Mononuclear cell (primary cell): ENCODE measurements around the gene BRF1. TPM values are rescaled to one million over a fixed set of nuclear protein-coding genes. Genes with fewer than 3 reads are reported as not detected.
A peak's percentile ranks its signal among the peaks of the same experiment; 100 is the strongest.
"Not testable (repeated sequence)": the region's sequence is repeated elsewhere in the genome, so short reads cannot be mapped to it uniquely, and the experiment has no call there.

Experiments
- H3K27me3 ChIP-seq: 2 replicates; pipeline ENCODE4 v1.6.0; 2011; ENCODE audit warnings: low read length, control low read depth; ENCODE audit not compliant: insufficient read depth
- H3K4me1 ChIP-seq: 2 replicates; pipeline ENCODE4 v1.5.1; 2011; ENCODE audit warnings: mild to moderate bottlenecking, low read length, control low read depth; ENCODE audit not compliant: insufficient read depth
- H3K4me3 ChIP-seq: 2 replicates; pipeline ENCODE4 v1.5.1; 2011; ENCODE audit warnings: mild to moderate bottlenecking, low read length, moderate library complexity
- H3K9me3 ChIP-seq: 2 replicates; pipeline ENCODE4 v1.5.1; 2011; ENCODE audit warnings: low read depth, mild to moderate bottlenecking, control low read depth, low read length
- total RNA-seq: library from RNA; depleted of rRNA; stranded (reverse); fragments of >200 nt; gene quantifications from one replicate; pipeline ENCODE4 v1.2.3, GENCODE V29; 2012

BRF1 gene
- total RNA-seq, 1 donor: 39.7 TPM

DNA sequence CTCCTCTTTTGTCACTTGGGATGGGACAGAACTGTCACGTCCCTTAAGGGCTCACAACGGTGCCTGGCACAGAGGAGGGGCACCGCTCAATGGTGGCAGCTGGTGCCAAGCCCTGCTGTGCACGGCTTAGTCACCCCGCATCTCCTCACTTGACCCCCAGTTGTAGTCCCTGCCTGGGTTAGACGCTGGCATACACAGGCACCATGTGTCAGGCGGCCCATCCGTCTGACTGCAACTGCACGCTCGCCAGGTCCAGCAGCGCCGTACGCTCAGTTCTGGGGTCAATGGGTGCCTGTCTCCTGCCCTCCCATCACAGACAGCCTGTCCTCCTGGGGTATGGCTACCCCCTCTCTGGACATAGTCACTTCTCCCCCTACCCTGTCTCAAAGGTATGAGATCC is 12.2 kb upstream of the BRF1 start:
- peaks cover 30% of the 10 kb centered on the region for H3K4me1 ChIP-seq
- no peak overlapping the region for H3K4me3 ChIP-seq
- H3K9me3 ChIP-seq: no peaks in the 10 kb centered on the region
- H3K27me3 ChIP-seq: no peaks in the 10 kb centered on the region

DNA sequence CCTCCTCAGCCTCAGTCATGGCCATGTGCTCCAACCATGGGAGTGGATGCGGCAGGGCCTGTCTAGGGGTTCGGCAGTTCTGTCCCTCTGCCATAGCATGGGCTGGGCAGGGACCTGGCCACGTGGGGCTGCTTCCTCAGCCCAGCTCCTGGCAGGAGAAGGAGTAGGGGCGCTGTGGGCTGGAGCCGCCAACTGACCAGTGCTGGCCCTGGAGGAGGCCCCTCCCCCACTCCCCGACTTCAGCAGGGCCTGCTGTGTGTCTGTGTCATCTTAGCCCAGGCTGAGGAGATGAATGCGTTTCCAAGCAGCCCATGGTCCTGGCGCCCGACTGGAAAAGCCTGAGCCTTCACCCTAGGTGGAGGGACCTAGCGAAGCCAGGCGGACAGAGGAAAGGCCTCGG is 11.0 kb upstream of the BRF1 start:
- Histone ChIP-seq H3K9me3 (no peaks in the 10 kb centered on the region), H3K4me1 (peaks cover 24% of the 10 kb centered on the region), H3K27me3 (no peaks in the 10 kb centered on the region), H3K4me3 (no peak overlapping the region)

- Histone ChIP-seq H3K9me3 (no peaks in the 10 kb centered on the region), H3K4me3 (no peak overlapping the region), H3K4me1 (peaks cover 20% of the 10 kb centered on the region), H3K27me3 (no peaks in the 10 kb centered on the region)
Measured at GRCh38 chr14:105309371-105309770, 8.6 kb upstream of the BRF1 start.

DNA sequence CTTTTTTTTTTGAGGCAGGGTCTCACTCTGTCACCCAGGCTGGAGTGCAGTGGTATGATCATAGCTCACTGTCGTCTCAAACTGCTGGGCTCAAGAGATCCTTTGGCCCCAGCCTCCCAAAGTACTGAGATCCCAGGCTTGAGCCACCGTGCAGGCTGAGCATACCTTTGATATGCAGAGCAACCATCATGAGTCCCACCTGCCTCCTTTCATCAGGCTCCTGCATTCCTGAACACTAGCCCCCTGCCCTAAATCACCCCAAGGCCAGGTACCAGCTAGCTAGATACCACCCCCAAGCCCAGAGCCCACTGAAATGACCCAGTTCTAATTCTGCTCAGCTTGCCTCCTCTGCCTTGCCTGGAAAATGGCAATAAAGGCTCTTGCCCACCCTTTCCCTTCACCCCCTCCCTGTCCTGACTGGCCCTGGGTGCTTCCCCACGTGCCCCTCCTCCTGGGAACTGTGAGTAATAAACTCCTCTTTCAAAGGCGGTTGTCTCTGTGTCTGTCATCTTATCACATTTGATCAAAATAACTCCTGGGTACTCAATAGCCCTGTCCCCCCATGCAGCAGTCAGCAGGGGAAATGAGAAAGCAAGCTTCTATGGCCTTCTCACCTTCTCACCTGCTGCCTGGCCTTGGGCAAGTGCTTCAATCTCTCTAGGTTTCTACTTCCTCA is 6.4 kb upstream of the BRF1 start:
- H3K4me3 ChIP-seq: no peak overlapping the region
- peaks cover 16% of the 10 kb centered on the region for H3K4me1 ChIP-seq
- no peaks in the 10 kb centered on the region for H3K9me3 ChIP-seq
- H3K27me3 ChIP-seq: no peaks in the 10 kb centered on the region

DNA sequence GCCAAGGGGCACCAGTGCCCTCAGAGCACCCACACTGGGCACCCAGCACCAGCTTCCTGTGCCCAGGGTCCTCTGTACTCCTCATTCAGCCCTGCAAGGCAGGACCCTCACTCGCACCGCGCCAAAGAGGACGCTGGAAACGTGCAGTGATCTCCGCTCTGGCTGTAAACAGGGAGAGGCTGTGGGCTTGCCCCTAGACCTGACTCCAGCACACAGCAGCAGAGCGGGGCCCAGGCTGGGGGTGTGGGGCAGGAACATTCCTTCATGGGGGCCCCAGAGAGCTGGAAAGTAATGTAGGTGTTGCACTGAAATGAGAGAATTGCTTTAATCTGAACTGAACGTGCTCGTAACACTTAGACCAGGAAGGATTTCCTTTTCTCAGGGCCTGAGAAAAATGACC is 5.0 kb upstream of the BRF1 start:
- Histone ChIP-seq H3K4me3 (no peak overlapping the region), H3K4me1 (peaks cover 22% of the 10 kb centered on the region), H3K9me3 (no peaks in the 10 kb centered on the region), H3K27me3 (no peaks in the 10 kb centered on the region)

DNA sequence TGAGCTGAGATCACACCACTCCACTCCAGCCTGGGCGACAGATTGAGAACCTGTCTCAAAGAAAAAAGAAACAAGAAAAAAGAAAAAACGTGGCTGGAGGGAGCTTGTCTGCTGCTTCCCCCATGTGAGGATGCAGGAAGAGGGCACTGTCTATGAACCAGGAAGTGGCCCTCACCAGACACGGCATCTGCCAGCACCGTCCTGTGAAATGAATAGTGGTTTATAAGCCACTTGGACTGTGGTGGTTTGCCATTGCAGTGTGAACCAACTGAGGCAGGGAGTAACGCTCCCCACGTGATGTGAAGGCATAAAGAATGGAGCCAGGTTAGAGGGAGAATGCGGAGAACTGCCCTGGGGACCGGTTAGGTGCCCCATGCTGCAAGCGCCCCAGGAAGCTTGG is 4.5 kb upstream of the BRF1 start:
- no peak overlapping the region for H3K4me3 ChIP-seq
- H3K27me3 ChIP-seq: no peaks in the 10 kb centered on the region
- H3K4me1 ChIP-seq: peaks cover 22% of the 10 kb centered on the region
- no peaks in the 10 kb centered on the region for H3K9me3 ChIP-seq

DNA sequence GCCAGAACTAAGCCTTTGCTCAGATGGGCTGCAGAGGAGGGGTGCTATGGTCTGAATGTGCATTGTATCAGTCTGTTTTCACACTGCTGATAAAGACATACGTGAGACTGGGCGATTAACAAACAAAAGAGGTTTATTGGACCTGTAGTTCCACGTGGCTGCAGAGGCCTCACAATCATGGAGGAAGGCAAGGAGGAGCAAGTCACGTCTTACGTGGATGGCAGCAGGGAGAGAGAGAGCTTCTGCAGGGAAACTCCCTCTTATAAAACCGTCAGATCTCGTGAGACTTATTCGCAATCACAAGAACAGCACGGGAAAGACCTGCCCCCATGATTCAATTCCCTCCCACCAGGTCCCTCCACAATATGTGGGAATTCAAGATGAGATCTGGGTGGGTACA is 3.8 kb upstream of the BRF1 start:
- no peaks in the 10 kb centered on the region for H3K27me3 ChIP-seq
- H3K9me3 ChIP-seq: no peaks in the 10 kb centered on the region
- no peak overlapping the region for H3K4me3 ChIP-seq
- peaks cover 30% of the 10 kb centered on the region for H3K4me1 ChIP-seq

DNA sequence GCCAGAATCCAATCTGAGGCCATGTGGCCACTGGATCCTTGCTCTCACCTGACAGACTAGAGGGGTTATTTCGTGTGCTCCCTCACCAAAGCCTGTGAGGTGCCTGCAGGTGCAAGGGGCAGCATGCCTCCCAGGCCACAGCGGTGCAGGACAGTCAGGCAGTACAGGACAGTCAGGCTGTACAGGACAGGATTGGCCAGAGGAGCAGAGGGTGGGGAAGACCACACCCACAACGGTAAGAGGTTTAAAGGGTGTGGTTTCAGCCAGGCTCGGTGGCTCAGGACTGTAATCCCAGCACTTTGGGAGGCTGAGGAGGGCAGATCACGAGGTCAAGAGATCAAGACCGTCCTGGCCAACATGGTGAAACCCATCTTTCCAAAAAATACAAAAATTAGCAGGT is 3.1 kb upstream of the BRF1 start:
- Histone ChIP-seq H3K27me3 (no peaks in the 10 kb centered on the region), H3K9me3 (no peaks in the 10 kb centered on the region), H3K4me3 (no peak overlapping the region), H3K4me1 (peaks cover 36% of the 10 kb centered on the region)

DNA sequence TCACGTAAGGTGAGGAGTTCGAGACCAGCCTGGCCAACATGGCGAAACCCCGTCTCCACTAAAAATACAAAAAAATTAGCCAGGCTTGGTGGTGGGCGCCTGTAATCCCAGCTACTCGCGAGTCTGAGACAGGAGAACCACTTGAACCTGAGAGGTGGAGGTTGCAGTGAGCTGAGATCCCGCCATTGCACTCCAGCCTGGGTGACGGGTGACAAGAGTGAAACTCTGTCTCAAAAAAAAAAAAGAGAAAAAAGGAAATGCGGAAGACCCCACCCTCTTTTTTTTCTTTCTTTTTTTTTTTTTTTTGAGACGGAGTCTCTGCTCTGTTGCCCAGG is 1.1 kb upstream of the BRF1 start:
- H3K4me3 ChIP-seq, H3K9me3 ChIP-seq: not testable (repeated sequence)
- peaks cover 42% of the 10 kb centered on the region for H3K4me1 ChIP-seq

DNA sequence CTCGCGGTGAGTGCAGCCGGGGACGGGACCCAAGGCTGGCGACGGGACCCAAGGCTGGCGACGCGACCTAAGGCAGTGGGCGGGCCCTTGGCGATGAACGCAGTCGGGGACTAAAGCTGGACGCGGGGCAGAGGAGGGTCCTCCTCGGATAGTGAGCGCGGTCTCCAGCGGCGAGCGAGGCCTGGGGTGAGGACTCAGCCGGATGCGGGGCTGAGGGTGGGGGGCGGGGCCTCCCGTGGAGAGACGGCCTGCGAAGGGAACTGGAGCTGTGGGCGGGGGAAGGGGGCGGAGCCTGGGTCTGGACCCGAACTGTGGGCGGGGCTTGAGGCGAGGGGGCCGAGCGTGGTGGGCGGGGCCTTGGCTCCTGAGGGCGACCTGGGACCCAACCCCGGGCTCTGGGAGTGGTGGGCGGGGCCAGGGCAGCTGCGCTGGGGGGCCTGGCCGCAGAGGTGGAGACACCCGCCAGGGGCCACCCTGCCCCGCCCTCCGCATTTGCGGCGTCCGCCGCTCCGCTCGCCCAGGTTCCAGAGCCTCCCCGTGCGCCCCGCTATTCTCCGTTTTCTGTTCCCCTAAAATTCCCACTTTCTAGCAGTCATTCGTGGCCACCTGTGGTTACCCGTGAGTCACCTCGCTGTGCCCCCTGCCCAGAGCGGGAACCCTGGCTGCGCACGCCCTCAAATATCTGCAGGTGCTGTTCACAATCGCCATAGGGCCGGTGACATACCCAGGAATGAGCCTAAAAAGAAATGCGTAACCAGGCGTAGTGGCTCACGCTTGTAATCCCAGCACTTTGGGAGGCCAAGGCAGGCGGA is 508 bp upstream of the BRF1 start:
- no peaks in the 10 kb centered on the region for H3K9me3 ChIP-seq
- peak overlapping the region; percentile 69 for H3K4me3 ChIP-seq
- H3K4me1 ChIP-seq: peaks cover 42% of the 10 kb centered on the region
- H3K27me3 ChIP-seq: no peaks in the 10 kb centered on the region

More for the DNA sequence above, 1.1 kb upstream of the BRF1 start:
- not testable (repeated sequence) for H3K27me3 ChIP-seq

GRCh38 chr14:105299654-105300541 is 903 bp downstream of the BRF1 start:
- Histone ChIP-seq H3K4me3 (peak overlapping the region; percentile 69), H3K4me1 (peaks cover 39% of the 10 kb centered on the region), H3K27me3 (no peaks in the 10 kb centered on the region), H3K9me3 (no peaks in the 10 kb centered on the region)

GRCh38 chr14:105297311-105297710 is 3.5 kb downstream of the BRF1 start:
- H3K27me3 ChIP-seq, H3K9me3 ChIP-seq, H3K4me3 ChIP-seq: not testable (repeated sequence)
- H3K4me1 ChIP-seq: peaks cover 60% of the 10 kb centered on the region

DNA sequence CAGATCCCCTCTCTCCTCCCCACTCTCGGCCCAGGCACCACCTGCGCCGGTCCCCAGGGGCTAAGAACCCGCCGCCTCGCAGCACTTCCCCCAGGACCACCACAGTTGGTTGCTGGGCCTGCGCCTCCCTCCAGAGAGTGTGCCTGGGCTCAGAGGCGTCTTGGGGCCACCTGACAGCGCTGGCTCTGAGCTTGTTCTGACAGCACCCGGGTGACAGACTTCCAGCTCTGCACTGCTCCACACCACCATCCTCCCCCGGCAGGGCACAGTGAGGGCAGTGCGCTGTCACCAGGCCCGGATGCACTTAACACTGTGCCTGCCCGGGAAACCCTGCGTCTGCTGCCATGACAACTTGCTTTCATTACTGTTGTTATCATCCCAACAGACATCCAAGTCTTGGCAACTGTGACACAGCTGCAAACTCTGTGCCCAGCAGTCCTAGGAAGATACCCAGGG is 6.6 kb downstream of the BRF1 start:
- no peak overlapping the region for H3K4me3 ChIP-seq
- peaks cover 66% of the 10 kb centered on the region for H3K4me1 ChIP-seq
- no peaks in the 10 kb centered on the region for H3K27me3 ChIP-seq
- H3K9me3 ChIP-seq: no peaks in the 10 kb centered on the region

DNA sequence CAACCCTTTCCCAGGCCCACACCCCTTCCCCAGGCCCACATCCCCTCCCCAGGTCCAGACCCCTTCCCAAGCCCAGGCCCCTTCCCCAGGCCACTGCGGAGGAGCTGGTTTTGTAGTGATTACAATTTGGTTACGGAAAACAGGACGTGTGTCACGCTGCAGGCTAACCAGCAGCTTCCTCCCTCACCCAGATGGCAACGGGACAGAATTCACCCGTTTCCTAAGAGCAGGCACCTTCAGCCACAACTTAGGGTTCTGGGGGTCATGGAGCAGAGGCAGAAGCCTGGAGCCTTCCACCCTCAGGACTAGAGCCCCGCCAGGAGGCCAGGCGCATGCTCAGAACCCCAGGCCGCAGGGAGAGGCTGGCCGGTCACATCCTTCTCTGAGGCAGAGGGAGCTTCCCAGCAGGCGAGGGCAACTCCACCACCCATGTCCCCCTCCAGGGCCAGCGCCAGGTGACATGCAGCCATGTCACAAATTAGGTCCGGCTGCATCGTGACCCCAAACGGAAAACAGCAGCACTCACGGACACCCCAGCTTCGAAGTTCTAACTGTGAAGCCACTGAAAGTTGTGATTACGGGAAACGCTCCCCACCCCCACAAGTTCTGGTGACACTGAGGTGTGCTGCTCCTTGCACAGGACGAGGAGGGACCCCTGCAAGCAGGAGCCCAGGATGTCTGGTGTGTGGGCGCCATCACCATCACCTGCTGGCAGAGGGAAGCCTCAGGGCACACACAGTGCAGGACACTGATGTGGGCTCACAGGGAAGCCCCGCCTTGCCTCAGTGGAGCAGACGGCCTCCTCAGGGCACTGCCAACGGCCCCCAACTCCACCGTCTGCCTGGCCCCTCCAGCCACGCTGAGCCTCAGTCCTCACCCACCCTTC is 7.7 kb downstream of the BRF1 start:
- H3K9me3 ChIP-seq: no peaks in the 10 kb centered on the region
- H3K27me3 ChIP-seq: no peaks in the 10 kb centered on the region
- no peak overlapping the region for H3K4me3 ChIP-seq
- H3K4me1 ChIP-seq: peaks cover 59% of the 10 kb centered on the region
